SK-N-SH (cell line): ENCODE results near the gene CCNK.

Experiments used
- EP300 ChIP-seq, 2 experiments: IDR thresholded peaks; 2 replicates each; pipeline versions ENCODE4 v1.4.0 to v1.6.1; 2012; ENCODE audit warnings: borderline replicate concordance in 1 of 2, low read depth in 1 of 2, low read length in 1 of 2
- GABPA ChIP-seq: IDR thresholded peaks from 2 replicates; pipeline ENCODE4 v1.4.0; 2012; ENCODE audit warnings: low read depth, mild to moderate bottlenecking
- GATA2 ChIP-seq: sonication (generic); formaldehyde crosslinking; IDR thresholded peaks from 2 replicates; pipeline ENCODE4 v1.5.0; 2020; ENCODE audit warnings: mild to moderate bottlenecking, missing genetic modification reagents
- MXI1 ChIP-seq: IDR thresholded peaks from 2 replicates; pipeline ENCODE4 v1.6.1; 2012; ENCODE audit warnings: mild to moderate bottlenecking, low read depth, low read length, improper control_type of control experiment
- POLR2AphosphoS5 ChIP-seq: IDR thresholded peaks from 2 replicates; pipeline ENCODE4 v1.6.1; 2012; ENCODE audit warnings: low read depth, low read length
- RCOR1 ChIP-seq: fragments of 150-350 bp; IDR thresholded peaks from 2 replicates; pipeline ENCODE4 v1.6.1; 2017; ENCODE audit warnings: antibody characterized with exemption, low read length
- RFX5 ChIP-seq: IDR thresholded peaks from 2 replicates; pipeline ENCODE4 v1.6.1; 2012; ENCODE audit warnings: mild to moderate bottlenecking, improper control_type of control experiment, low read length
- SMC3 ChIP-seq: IDR thresholded peaks from 2 replicates; pipeline ENCODE4 v1.6.1; 2012; ENCODE audit warnings: low read depth, low read length, improper control_type of control experiment
- YY1 ChIP-seq: IDR thresholded peaks from 2 replicates; pipeline ENCODE4 v1.4.0; 2012; ENCODE audit warnings: low read depth, mild to moderate bottlenecking
- ZBTB33 ChIP-seq: IDR thresholded peaks from 2 replicates; pipeline ENCODE4 v1.4.0; 2012; ENCODE audit warnings: low read depth, borderline replicate concordance
- TF ChIP-seq, protein P1 (sequence below): fragments of 200-600 bp; sonication (generic); IDR thresholded peaks from 2 replicates; pipeline ENCODE4 v1.6.1; 2017; ENCODE audit warnings: antibody characterized with exemption, mild to moderate bottlenecking, moderate library complexity
- TF ChIP-seq, protein P2 (sequence below): fragments of 150-350 bp; IDR thresholded peaks from 2 replicates; pipeline ENCODE4 v1.6.1; 2017; ENCODE audit warnings: antibody characterized with exemption, low read length, low read depth, borderline replicate concordance
- TF ChIP-seq, protein P3 (sequence below): IDR thresholded peaks from 2 replicates; pipeline ENCODE4 v1.4.0; 2012; ENCODE audit warnings: low read depth, borderline replicate concordance

- no peak for TF ChIP-seq RCOR1
- no peak for TF ChIP-seq EP300 (IDR thresholded peaks at IDR 0.05; ENCODE audit: borderline replicate concordance in 1 of 2, low read depth in 1 of 2, low read length in 1 of 2)
- TF ChIP-seq, protein P1, sequence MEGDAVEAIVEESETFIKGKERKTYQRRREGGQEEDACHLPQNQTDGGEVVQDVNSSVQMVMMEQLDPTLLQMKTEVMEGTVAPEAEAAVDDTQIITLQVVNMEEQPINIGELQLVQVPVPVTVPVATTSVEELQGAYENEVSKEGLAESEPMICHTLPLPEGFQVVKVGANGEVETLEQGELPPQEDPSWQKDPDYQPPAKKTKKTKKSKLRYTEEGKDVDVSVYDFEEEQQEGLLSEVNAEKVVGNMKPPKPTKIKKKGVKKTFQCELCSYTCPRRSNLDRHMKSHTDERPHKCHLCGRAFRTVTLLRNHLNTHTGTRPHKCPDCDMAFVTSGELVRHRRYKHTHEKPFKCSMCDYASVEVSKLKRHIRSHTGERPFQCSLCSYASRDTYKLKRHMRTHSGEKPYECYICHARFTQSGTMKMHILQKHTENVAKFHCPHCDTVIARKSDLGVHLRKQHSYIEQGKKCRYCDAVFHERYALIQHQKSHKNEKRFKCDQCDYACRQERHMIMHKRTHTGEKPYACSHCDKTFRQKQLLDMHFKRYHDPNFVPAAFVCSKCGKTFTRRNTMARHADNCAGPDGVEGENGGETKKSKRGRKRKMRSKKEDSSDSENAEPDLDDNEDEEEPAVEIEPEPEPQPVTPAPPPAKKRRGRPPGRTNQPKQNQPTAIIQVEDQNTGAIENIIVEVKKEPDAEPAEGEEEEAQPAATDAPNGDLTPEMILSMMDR = no peak
- no peak for TF ChIP-seq SMC3
- TF ChIP-seq GABPA = no peak
- TF ChIP-seq ZBTB33 = no peak
- TF ChIP-seq MXI1 = no peak
- TF ChIP-seq POLR2AphosphoS5 = no peak
- no peak for TF ChIP-seq GATA2 (CRISPR knock-in tag)
- no peak for TF ChIP-seq RFX5
- TF ChIP-seq, protein P2, sequence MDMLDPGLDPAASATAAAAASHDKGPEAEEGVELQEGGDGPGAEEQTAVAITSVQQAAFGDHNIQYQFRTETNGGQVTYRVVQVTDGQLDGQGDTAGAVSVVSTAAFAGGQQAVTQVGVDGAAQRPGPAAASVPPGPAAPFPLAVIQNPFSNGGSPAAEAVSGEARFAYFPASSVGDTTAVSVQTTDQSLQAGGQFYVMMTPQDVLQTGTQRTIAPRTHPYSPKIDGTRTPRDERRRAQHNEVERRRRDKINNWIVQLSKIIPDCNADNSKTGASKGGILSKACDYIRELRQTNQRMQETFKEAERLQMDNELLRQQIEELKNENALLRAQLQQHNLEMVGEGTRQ = no peak
- TF ChIP-seq YY1 = no peak
- TF ChIP-seq, protein P3, sequence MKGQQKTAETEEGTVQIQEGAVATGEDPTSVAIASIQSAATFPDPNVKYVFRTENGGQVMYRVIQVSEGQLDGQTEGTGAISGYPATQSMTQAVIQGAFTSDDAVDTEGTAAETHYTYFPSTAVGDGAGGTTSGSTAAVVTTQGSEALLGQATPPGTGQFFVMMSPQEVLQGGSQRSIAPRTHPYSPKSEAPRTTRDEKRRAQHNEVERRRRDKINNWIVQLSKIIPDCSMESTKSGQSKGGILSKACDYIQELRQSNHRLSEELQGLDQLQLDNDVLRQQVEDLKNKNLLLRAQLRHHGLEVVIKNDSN = no peak
Observed at GRCh38 chr14:99463974-99464373, 17.2 kb upstream of the CCNK start.
